NT2/D1 (cell line): ENCODE measurements around the gene CLSTN2.

Source experiments
- YY1 ChIP-seq: IDR thresholded peaks from 2 replicates; pipeline ENCODE4 v1.6.1; 2011; ENCODE audit not compliant: insufficient read length, insufficient read depth
- ZNF274 ChIP-seq: IDR thresholded peaks from 2 replicates; pipeline ENCODE4 v1.6.1; 2011; ENCODE audit warnings: mild to moderate bottlenecking, low read depth, low read length

- TF ChIP-seq YY1 (no peak), ZNF274 (no peak)
These were observed 668.8 kb downstream of the CLSTN2 start for GRCh38 chr3:140603766-140604165.
